ENCODE data around the gene TACR1. TPM values are rescaled to one million over a fixed set of nuclear protein-coding genes. Genes with fewer than 3 reads are reported as not detected.

The TACR1 gene
- total and polyA plus RNA-seq, 4 donors, result 0.08 to 9.8 (median 3.4) TPM; not detected in 1

- DNase-seq (no peak), ATAC-seq (ENCODE audit: low FRiP score) (no peak)
- Histone ChIP-seq H3K36me3 (ENCODE audit: control insufficient read depth in 1 of 2, insufficient read depth in 2 of 2, low read length in 1 of 2) (no peaks in the 10 kb centered on the region), H3K27ac (ENCODE audit: low read depth in 1 of 2, low read length in 2 of 2) (no peak overlapping the region), H3K27me3 (ENCODE audit: control insufficient read depth in 1 of 2, insufficient read depth in 2 of 2, low read length in 1 of 2) (no peaks in the 10 kb centered on the region), H3K4me1 (ENCODE audit: control insufficient read depth in 1 of 2, insufficient read depth in 2 of 2, low read length in 2 of 2) (peaks cover 0 to 1% of the 10 kb centered on the region in 2 donors), H3K9me3 (ENCODE audit: control insufficient read depth, low read length) (no peaks in the 10 kb centered on the region), H3K4me3 (ENCODE audit: low read length in 2 of 2) (no peak overlapping the region)
- intact Hi-C loops (cut with DNase I), result no loop called here
- 96 to 97% methylated on average over 3 of the region's 3 CpGs for WGBS, 2 donors
These were observed 175.5 kb downstream of the TACR1 start for GRCh38 chr2:75023666-75024455.

- no peak for DNase-seq
- intact Hi-C loops (cut with DNase I), result no loop called here
- no peak for ATAC-seq (ENCODE audit: low FRiP score)
- no peaks in the 10 kb centered on the region for H3K9me3 ChIP-seq (ENCODE audit: control insufficient read depth, low read length)
- H3K4me3 ChIP-seq (ENCODE audit: low read length in 2 of 2), result no peak overlapping the region
- WGBS, 2 donors, result 23 to 30% methylated on average over 1 of the region's 1 CpG
- H3K27me3 ChIP-seq (ENCODE audit: control insufficient read depth in 1 of 2, insufficient read depth in 2 of 2, low read length in 1 of 2), result no peaks in the 10 kb centered on the region
- H3K27ac ChIP-seq (ENCODE audit: low read depth in 1 of 2, low read length in 2 of 2), result no peak overlapping the region
- peaks cover 0 to 1% of the 10 kb centered on the region in 2 donors for H3K4me1 ChIP-seq (ENCODE audit: control insufficient read depth in 1 of 2, insufficient read depth in 2 of 2, low read length in 2 of 2)
- H3K36me3 ChIP-seq (ENCODE audit: control insufficient read depth in 1 of 2, insufficient read depth in 2 of 2, low read length in 1 of 2), result no peaks in the 10 kb centered on the region
These were observed 176.8 kb downstream of the TACR1 start for GRCh38 chr2:75022516-75022915.

- intact Hi-C loops (cut with DNase I), result no loop called here
- H3K4me1 ChIP-seq (ENCODE audit: control insufficient read depth in 1 of 2, insufficient read depth in 2 of 2, low read length in 2 of 2), result peaks cover 0 to 1% of the 10 kb centered on the region in 2 donors
- ATAC-seq (ENCODE audit: low FRiP score), result peak; percentile 70
These were observed 177.6 kb downstream of the TACR1 start for GRCh38 chr2:75021672-75022071.

GRCh38 chr2:75020476-75020875 is 178.8 kb downstream of the TACR1 start:
- 90 to 91% methylated on average over 11 of the region's 11 CpGs for WGBS, 2 donors
- intact Hi-C loops (cut with DNase I), result no loop called here

More at GRCh38 chr2:75021672-75022071, 177.6 kb downstream of the TACR1 start:
- 14% methylated on average over 1 of the region's 1 CpG for WGBS, 2 donors
- no peaks in the 10 kb centered on the region for H3K27me3 ChIP-seq (ENCODE audit: control insufficient read depth in 1 of 2, insufficient read depth in 2 of 2, low read length in 1 of 2)
- H3K36me3 ChIP-seq (ENCODE audit: control insufficient read depth in 1 of 2, insufficient read depth in 2 of 2, low read length in 1 of 2), result no peaks in the 10 kb centered on the region
- no peaks in the 10 kb centered on the region for H3K9me3 ChIP-seq (ENCODE audit: control insufficient read depth, low read length)
- DNase-seq, result no peak
- no peak overlapping the region for H3K4me3 ChIP-seq (ENCODE audit: low read length in 2 of 2)
- no peak overlapping the region for H3K27ac ChIP-seq (ENCODE audit: low read depth in 1 of 2, low read length in 2 of 2)

GRCh38 chr2:75019790-75020189 is 179.5 kb downstream of the TACR1 start:
- WGBS, 2 donors, result 70 to 77% methylated on average over 2 of the region's 2 CpGs
- no peak for ATAC-seq (ENCODE audit: low FRiP score)

More at GRCh38 chr2:75020476-75020875, 178.8 kb downstream of the TACR1 start:
- no peak overlapping the region for H3K4me3 ChIP-seq (ENCODE audit: low read length in 2 of 2)
- DNase-seq (no peak), ATAC-seq (ENCODE audit: low FRiP score) (no peak)
- H3K9me3 ChIP-seq (ENCODE audit: control insufficient read depth, low read length), result no peaks in the 10 kb centered on the region
- no peak overlapping the region for H3K27ac ChIP-seq (ENCODE audit: low read depth in 1 of 2, low read length in 2 of 2)
- H3K36me3 ChIP-seq (ENCODE audit: control insufficient read depth in 1 of 2, insufficient read depth in 2 of 2, low read length in 1 of 2), result no peaks in the 10 kb centered on the region
- H3K4me1 ChIP-seq (ENCODE audit: control insufficient read depth in 1 of 2, insufficient read depth in 2 of 2, low read length in 2 of 2), result peaks cover 0 to 1% of the 10 kb centered on the region in 2 donors
- no peaks in the 10 kb centered on the region for H3K27me3 ChIP-seq (ENCODE audit: control insufficient read depth in 1 of 2, insufficient read depth in 2 of 2, low read length in 1 of 2)

GRCh38 chr2:75018162-75018561 is 181.2 kb downstream of the TACR1 start:
- 91 to 93% methylated on average over 2 of the region's 2 CpGs for WGBS, 2 donors
- H3K36me3 ChIP-seq (ENCODE audit: control insufficient read depth in 1 of 2, insufficient read depth in 2 of 2, low read length in 1 of 2), result no peaks in the 10 kb centered on the region
- H3K27me3 ChIP-seq (ENCODE audit: control insufficient read depth in 1 of 2, insufficient read depth in 2 of 2, low read length in 1 of 2), result no peaks in the 10 kb centered on the region
- no peaks in the 10 kb centered on the region for H3K9me3 ChIP-seq (ENCODE audit: control insufficient read depth, low read length)
- H3K4me1 ChIP-seq (ENCODE audit: control insufficient read depth in 1 of 2, insufficient read depth in 2 of 2, low read length in 2 of 2), result peaks cover 0 to 1% of the 10 kb centered on the region in 2 donors
- no peak for ATAC-seq (ENCODE audit: low FRiP score)
- no peak for DNase-seq
- intact Hi-C loops (cut with DNase I), result no loop called here
- no peak overlapping the region for H3K27ac ChIP-seq (ENCODE audit: low read depth in 1 of 2, low read length in 2 of 2)
- no peak overlapping the region for H3K4me3 ChIP-seq (ENCODE audit: low read length in 2 of 2)

More at GRCh38 chr2:75019790-75020189, 179.5 kb downstream of the TACR1 start:
- Histone ChIP-seq H3K4me1 (ENCODE audit: control insufficient read depth in 1 of 2, insufficient read depth in 2 of 2, low read length in 2 of 2) (peaks cover 0 to 1% of the 10 kb centered on the region in 2 donors), H3K4me3 (ENCODE audit: low read length in 2 of 2) (no peak overlapping the region), H3K27ac (ENCODE audit: low read depth in 1 of 2, low read length in 2 of 2) (no peak overlapping the region), H3K36me3 (ENCODE audit: control insufficient read depth in 1 of 2, insufficient read depth in 2 of 2, low read length in 1 of 2) (no peaks in the 10 kb centered on the region), H3K27me3 (ENCODE audit: control insufficient read depth in 1 of 2, insufficient read depth in 2 of 2, low read length in 1 of 2) (no peaks in the 10 kb centered on the region), H3K9me3 (ENCODE audit: control insufficient read depth, low read length) (no peaks in the 10 kb centered on the region)
- intact Hi-C loops (cut with DNase I), result no loop called here
- no peak for DNase-seq

- ATAC-seq (ENCODE audit: low FRiP score), result no peak
- intact Hi-C loops (cut with DNase I), result no loop called here
- Histone ChIP-seq H3K4me1 (ENCODE audit: control insufficient read depth in 1 of 2, insufficient read depth in 2 of 2, low read length in 2 of 2) (no peaks in the 10 kb centered on the region), H3K4me3 (ENCODE audit: low read length in 2 of 2) (no peak overlapping the region), H3K9me3 (ENCODE audit: control insufficient read depth, low read length) (no peaks in the 10 kb centered on the region), H3K36me3 (ENCODE audit: control insufficient read depth in 1 of 2, insufficient read depth in 2 of 2, low read length in 1 of 2) (no peaks in the 10 kb centered on the region), H3K27ac (ENCODE audit: low read depth in 1 of 2, low read length in 2 of 2) (no peak overlapping the region), H3K27me3 (ENCODE audit: control insufficient read depth in 1 of 2, insufficient read depth in 2 of 2, low read length in 1 of 2) (no peaks in the 10 kb centered on the region)
- no peak for DNase-seq
- 77 to 81% methylated on average over 8 of the region's 8 CpGs for WGBS, 2 donors
These were observed 187.2 kb downstream of the TACR1 start for GRCh38 chr2:75012080-75012479.

- DNase-seq (no peak), ATAC-seq (ENCODE audit: low FRiP score) (no peak)
- Histone ChIP-seq H3K4me3 (ENCODE audit: low read length in 2 of 2) (no peak overlapping the region), H3K4me1 (ENCODE audit: control insufficient read depth in 1 of 2, insufficient read depth in 2 of 2, low read length in 2 of 2) (no peaks in the 10 kb centered on the region), H3K36me3 (ENCODE audit: control insufficient read depth in 1 of 2, insufficient read depth in 2 of 2, low read length in 1 of 2) (no peaks in the 10 kb centered on the region), H3K27me3 (ENCODE audit: control insufficient read depth in 1 of 2, insufficient read depth in 2 of 2, low read length in 1 of 2) (no peaks in the 10 kb centered on the region), H3K27ac (ENCODE audit: low read depth in 1 of 2, low read length in 2 of 2) (no peak overlapping the region), H3K9me3 (ENCODE audit: control insufficient read depth, low read length) (no peaks in the 10 kb centered on the region)
- intact Hi-C loops (cut with DNase I), result no loop called here
- 92 to 94% methylated on average over 1 of the region's 1 CpG for WGBS, 2 donors
These were observed 188.7 kb downstream of the TACR1 start for GRCh38 chr2:75010571-75010970.

- intact Hi-C loops (cut with DNase I), result no loop called here
- no peaks in the 10 kb centered on the region for H3K9me3 ChIP-seq (ENCODE audit: control insufficient read depth, low read length)
- 89 to 91% methylated on average over 4 of the region's 4 CpGs for WGBS, 2 donors
- H3K4me1 ChIP-seq (ENCODE audit: control insufficient read depth in 1 of 2, insufficient read depth in 2 of 2, low read length in 2 of 2), result no peaks in the 10 kb centered on the region
- no peaks in the 10 kb centered on the region for H3K27me3 ChIP-seq (ENCODE audit: control insufficient read depth in 1 of 2, insufficient read depth in 2 of 2, low read length in 1 of 2)
- H3K27ac ChIP-seq (ENCODE audit: low read depth in 1 of 2, low read length in 2 of 2), result no peak overlapping the region
- ATAC-seq (ENCODE audit: low FRiP score) (no peak), DNase-seq (no peak)
- H3K36me3 ChIP-seq (ENCODE audit: control insufficient read depth in 1 of 2, insufficient read depth in 2 of 2, low read length in 1 of 2), result no peaks in the 10 kb centered on the region
- H3K4me3 ChIP-seq (ENCODE audit: low read length in 2 of 2), result no peak overlapping the region
These were observed 191.5 kb downstream of the TACR1 start for GRCh38 chr2:75007819-75008218.
